Superior temporal gyrus (tissue), 1 donor: ENCODE results near the gene MEPE.
"Not testable (repeated sequence)": the region's sequence is repeated elsewhere in the genome, so short reads cannot be mapped to it uniquely, and the experiment has no call there.

Source experiments
- DNase-seq: peaks from one replicate; pipeline ENCODE4 v3.0.0-alpha.2; 2016; ENCODE audit errors: extremely low spot score

Gene MEPE

DNA sequence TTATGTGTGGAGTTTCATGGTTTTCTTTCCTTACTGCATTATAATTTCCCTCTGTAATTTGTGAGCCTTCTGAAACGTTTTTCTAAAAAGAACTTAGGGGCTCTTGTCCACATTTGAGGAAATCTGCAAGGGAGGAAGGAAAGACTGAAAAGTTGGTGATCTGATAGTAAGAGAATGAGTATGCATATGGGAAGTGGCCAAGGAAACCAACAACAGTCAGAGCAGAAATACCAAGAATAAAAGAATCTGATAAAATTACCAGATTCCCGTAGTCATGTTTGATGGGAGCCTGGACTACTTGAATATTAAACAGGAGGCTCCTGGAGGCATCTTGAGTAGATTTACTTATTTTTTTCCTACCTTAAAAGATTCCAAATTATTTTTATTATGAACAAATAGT, 50.1 kb downstream of the MEPE start:
- DNase-seq = no peak

- no peak for DNase-seq
These were observed 52.3 kb downstream of the MEPE start for GRCh38 chr4:87884976-87885549.

DNA sequence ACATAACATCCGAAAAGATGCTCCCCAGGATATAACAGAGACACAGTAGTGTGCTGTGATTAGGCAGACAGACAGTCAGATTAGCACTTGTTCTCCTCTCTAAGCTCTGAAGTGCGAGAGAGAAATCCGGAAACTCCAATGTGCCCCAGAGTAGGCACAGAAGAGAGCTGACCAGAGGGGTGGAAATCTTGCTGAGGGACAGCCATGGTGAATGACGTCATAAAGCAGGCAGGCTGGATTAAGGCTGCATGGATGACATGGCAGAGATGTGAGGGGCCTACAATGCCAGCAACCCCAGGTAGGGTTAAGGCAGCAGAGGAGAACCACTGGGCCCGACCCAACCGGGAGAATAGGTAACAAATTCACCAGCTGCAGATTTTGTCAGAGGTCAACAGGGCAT, 53.3 kb downstream of the MEPE start:
- no peak for DNase-seq

GRCh38 chr4:87890753-87891152, 58.0 kb downstream of the MEPE start:
- not testable (repeated sequence) for DNase-seq

DNA sequence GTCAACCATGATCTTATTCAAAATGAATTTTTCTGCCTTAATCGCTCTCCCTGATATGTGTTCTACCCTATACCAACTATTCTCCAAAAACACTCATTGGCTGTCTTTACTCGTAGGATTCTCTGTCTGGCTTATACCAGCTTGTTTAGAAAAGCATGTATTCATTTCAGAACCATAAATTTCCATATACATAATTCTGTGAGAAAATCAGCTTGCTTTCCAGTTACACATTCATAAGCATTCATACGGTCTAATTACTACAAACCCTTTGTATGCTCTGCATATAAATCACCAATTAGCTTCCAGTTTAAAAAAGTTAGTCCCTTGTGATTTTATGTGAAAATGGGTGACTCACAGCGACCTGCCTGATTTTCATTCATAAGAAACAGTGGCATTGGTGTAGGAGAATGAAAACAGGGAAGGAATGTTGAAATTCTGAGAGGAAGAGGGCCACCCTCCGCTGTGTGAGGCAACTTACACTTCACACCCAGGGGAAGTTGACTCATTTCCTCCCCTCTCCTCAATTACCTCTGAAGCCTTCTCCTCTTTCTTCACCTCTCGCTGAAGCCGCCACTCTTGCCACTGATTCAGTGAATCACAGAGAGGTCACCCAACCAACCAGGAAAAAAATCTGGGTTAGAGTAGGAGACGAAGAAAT, 63.3 kb downstream of the MEPE start:
- no peak for DNase-seq
